Stimulated activated CD8-positive, alpha-beta memory T cell treated with anti-CD3 and anti-CD28 coated beads, Interleukin-12 subunit alpha, Interleukin-12 subunit beta, amount 100 ng/mL, for 4 hours (primary cell): ENCODE data around the gene KRTAP5-10.
"Not testable (repeated sequence)": the region's sequence is repeated elsewhere in the genome, so short reads cannot be mapped to it uniquely, and the experiment has no call there.

Experiments used
- DNase-seq: peaks from one replicate; pipeline ENCODE4 v3.0.0-alpha.2; 2020; ENCODE audit warnings: low read depth

KRTAP5-10 gene

GRCh38 chr11:71542879-71543777, 22.2 kb upstream of the KRTAP5-10 start:
- DNase-seq: no peak

GRCh38 chr11:71543866-71544265, 21.5 kb upstream of the KRTAP5-10 start:
- no peak for DNase-seq

- no peak for DNase-seq
Measured at GRCh38 chr11:71544525-71545214, 20.7 kb upstream of the KRTAP5-10 start.

- no peak for DNase-seq
Measured at GRCh38 chr11:71545405-71545966, 19.9 kb upstream of the KRTAP5-10 start.

GRCh38 chr11:71548120-71548519, 17.2 kb upstream of the KRTAP5-10 start, which contains the start of gene KRTAP5-9:
KRTAP5-9 (plus strand) TSS chr11:71548420; CDS start chr11:71548658, 238 bp downstream.
- no peak for DNase-seq

- DNase-seq: no peak
Measured at GRCh38 chr11:71548716-71549151, 16.6 kb upstream of the KRTAP5-10 start.

- DNase-seq: no peak
Measured at GRCh38 chr11:71551711-71552110, 13.7 kb upstream of the KRTAP5-10 start.

- DNase-seq: no peak
Measured at GRCh38 chr11:71554996-71555395, 10.4 kb upstream of the KRTAP5-10 start.

- DNase-seq: no peak
Measured at GRCh38 chr11:71555508-71555907, 9.9 kb upstream of the KRTAP5-10 start.

GRCh38 chr11:71556018-71556417, 9.3 kb upstream of the KRTAP5-10 start:
- no peak for DNase-seq

GRCh38 chr11:71557257-71557656, 8.1 kb upstream of the KRTAP5-10 start:
- no peak for DNase-seq

GRCh38 chr11:71558996-71559395, 6.4 kb upstream of the KRTAP5-10 start:
- no peak for DNase-seq

- DNase-seq: no peak
Measured at GRCh38 chr11:71562120-71562519, 3.2 kb upstream of the KRTAP5-10 start.

GRCh38 chr11:71563406-71563805, 2.0 kb upstream of the KRTAP5-10 start:
- DNase-seq: no peak

- no peak for DNase-seq
Measured at GRCh38 chr11:71564430-71564829, 933 bp upstream of the KRTAP5-10 start.

- DNase-seq: no peak
Measured at GRCh38 chr11:71566081-71566620, 788 bp downstream of the KRTAP5-10 start.

GRCh38 chr11:71566626-71567599, 1.6 kb downstream of the KRTAP5-10 start:
- not testable (repeated sequence) for DNase-seq

GRCh38 chr11:71567633-71568032, 2.3 kb downstream of the KRTAP5-10 start:
- DNase-seq: not testable (repeated sequence)

- DNase-seq: no peak
Measured at GRCh38 chr11:71568704-71569349, 3.5 kb downstream of the KRTAP5-10 start.

GRCh38 chr11:71571101-71571850, 5.9 kb downstream of the KRTAP5-10 start:
- DNase-seq: not testable (repeated sequence)
